GM21529 (cell line): Measurements from ENCODE around the gene FAM83C.
A peak's percentile ranks its signal among the peaks of the same experiment; 100 is the strongest.

Source experiments
- ATAC-seq: cut with Tn5 transposase; IDR thresholded peaks from one replicate; pipeline ENCODE4 v1.9.1; 2021; ENCODE audit not compliant: unreplicated experiment

FAM83C gene

GRCh38 chr20:35284992-35285805, 7.0 kb downstream of the FAM83C start:
- ATAC-seq = no peak

- ATAC-seq = peak; percentile 70
Measured at GRCh38 chr20:35284267-35284991, 7.8 kb downstream of the FAM83C start, which contains the start of gene EIF6. Gene EIF6 (minus strand): TSS chr20:35284772. CDS start chr20:35284487, 285 bp downstream.

DNA sequence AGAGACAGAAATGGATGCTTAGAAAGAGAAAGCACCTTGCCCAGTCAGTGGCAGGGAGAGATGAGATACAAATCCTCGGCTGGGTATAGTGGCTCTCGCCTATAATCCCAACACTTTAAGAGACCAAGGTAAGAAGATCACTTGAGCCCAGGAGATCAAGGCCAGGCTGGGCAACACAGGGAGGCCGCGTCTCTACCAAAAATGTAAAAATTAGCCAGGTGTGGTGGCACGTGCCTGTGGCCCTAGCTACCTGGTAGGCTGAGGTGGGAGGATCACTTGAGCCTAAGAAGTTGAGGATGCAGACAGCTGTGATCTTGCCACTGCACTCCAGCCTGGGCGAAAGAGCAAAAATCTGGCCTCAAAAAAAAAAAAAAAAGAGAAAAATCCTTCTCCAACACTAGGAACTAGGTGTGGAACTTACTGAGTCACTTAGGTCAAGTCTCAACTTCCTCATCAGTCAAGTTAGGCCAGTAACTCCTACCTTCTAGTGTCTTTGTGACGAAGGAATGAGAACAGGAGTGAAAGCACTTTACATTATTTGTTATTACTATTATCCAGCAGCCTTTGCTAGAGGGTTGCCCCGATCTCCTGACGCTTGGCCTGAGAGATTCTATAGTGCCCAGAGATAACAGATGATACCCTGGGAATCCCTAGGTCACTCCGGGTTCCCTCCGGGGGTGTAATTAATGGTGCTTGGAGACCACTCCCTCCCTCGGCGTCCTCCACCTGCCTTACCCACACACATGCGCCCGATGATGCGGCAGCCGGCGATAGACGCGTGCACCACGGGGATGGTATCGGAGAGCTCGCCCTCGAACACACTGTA, 8.6 kb downstream of the FAM83C start:
- peak; percentile 27 for ATAC-seq

- no peak for ATAC-seq
Measured at GRCh38 chr20:35281506-35282101, 10.6 kb downstream of the FAM83C start.

DNA sequence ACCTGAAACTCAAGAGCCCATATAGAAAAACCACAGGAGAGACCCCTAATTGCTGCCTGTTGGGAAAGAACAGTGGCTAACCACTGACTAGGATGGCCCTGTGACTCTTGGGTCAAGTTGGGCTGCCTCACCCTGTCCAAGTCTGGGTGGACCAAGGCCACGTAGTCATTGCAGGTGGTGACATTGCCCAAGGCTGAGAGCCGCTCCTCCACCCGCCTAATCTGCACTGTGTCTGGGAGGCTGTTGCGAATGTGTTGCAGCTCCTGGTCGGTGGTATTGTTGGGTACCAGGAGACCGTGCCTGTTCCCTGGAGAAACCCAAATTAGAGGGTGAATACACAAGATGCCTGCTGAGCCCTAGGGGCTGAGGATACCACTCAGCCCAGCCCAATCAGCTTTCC, 11.7 kb downstream of the FAM83C start:
- no peak for ATAC-seq

- ATAC-seq = no peak
Measured at GRCh38 chr20:35279533-35280174, 12.6 kb downstream of the FAM83C start.

DNA sequence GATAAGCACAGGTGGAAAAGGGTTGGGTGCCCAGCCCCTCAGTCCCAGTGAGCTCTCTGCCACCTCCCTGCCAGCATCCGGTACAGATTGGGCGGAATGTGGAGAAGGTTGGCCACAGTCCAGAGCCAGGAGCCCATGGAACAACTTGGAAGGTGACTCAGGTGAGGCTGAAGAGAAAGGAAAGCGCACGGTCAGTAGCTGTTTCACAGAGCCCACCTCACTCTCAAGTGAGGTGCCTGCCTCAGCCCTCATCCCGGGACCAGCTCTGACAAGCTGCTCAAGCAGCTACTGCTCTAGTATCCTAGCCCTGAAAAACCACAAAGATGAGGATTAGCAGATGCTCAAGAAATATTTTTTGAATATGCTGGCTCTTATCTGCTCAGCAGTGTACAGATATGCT, 13.2 kb downstream of the FAM83C start:
- no peak for ATAC-seq

DNA sequence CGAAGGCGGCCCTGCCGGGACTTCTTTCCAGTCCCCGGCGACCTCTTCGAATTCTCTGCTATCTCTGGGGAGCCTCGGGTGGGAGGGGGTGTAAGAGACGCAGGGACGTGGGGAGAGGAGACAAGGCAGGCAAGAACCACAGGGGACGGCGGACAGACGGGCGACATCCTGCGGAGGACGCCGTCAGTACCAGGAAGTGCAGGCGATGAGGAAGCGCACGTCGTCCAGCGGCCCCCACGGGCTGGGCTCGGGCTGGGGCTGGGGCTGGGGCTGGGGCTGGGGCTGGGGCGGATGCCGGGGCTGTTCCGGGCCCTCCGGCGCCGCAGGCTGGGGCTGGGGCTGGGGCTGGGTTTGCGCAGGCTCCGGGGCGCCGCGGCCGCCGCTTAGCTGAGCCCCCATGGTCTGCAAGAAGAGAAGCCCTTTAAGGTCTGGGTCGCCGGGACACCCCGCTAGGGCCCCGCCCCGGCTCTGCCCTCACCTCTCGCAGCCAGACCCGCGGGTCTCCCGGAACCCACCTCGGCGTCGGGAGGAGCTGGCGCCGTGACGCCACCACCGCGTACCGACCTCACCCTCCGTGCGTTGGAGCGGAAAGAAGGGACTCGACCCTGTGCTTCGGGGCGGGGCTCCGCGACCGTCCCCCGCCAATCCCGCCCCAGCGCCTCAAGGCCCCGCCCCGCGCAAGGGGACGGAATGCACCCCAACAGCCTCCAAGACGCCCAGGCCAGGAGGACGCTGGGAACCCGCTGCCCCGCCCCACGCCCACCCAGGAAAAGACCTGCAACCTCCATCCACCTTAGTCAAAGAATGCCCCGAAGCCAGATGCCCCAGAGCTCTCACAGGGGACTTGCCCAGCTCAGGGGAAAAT, 14.5 kb downstream of the FAM83C start, which contains the start of gene MMP24OS:
Gene MMP24OS (minus strand): TSS at position 592 of the 865 bp plus-strand sequence. CDS start 193 bp downstream, at position 399.
- peak; percentile 78 for ATAC-seq

DNA sequence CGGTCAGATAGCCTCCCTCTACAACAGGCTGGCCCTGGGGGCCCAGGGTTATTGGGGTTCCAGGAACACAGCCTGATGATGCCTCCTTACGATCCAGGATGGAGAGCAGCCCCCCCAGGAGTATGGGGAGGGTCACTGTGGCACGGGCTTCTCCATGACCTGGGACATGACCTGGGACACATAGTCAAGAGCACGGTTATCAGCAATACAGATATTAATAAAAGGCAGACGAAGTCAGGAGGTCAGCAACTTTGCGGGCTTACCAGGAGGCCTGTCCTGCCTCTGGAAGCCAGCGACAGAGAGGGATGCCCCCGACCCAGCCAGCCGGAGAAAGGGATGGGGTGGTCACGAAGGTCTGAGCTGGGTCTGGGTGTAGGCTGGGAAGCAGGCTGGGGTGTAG, 15.1 kb downstream of the FAM83C start:
- no peak for ATAC-seq

GRCh38 chr20:35276408-35276807, 15.8 kb downstream of the FAM83C start:
- no peak for ATAC-seq

DNA sequence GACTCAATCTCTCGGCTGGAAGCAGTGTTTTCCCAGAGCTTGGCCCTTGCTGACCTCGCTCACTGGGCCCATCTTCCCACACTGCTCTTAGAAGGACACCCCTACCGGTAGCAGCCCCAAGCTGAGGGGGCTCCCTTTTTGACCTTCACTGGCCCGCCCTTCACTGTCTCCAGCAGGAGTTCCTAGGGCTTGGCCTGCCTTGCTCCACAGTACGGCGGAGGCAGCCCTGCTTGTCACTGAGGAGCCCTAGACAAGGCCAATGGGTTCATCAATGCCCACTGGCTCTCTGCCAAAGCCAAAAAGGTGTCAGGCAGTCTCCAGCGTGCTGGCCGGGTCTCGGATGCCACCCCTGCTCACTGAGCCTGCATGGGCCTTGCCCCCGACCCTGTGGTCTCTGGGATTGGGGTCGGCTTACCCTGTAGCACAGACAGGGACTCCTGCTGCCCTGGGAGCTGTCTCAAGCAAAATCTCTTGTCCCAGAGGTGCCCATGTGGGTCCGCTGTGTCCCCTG, 16.4 kb downstream of the FAM83C start:
- no peak for ATAC-seq

DNA sequence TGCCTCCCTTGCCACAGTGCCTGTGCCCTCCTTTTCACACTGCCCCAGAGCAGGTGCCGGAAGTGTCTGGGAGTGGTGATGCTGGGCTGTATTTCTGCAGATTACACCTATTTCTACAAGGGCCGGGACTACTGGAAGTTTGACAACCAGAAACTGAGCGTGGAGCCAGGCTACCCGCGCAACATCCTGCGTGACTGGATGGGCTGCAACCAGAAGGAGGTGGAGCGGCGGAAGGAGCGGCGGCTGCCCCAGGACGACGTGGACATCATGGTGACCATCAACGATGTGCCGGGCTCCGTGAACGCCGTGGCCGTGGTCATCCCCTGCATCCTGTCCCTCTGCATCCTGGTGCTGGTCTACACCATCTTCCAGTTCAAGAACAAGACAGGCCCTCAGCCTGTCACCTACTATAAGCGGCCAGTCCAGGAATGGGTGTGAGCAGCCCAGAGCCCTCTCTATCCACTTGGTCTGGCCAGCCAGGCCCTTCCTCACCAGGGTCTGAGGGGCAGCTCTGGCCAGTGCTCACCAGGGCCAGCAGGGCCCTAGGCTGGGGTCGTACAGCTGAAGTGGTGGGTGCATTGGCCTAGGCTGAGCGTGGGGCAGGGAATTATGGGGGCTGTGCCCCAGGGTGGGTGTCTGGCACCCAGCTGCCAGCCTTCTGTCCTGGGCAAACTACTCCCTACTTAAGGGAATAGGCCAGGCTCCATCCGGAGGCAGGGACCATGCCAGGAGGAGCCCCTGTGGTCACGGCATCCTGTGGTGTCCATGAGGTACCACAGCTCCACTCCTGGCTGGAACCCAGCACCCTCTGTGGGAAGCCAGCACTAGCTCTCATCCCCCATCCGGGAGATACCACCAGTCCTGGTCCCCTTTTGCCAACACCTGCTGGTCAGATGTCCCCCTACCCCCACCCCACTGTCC, 17.8 kb downstream of the FAM83C start:
- no peak for ATAC-seq

GRCh38 chr20:35273449-35274171, 18.6 kb downstream of the FAM83C start:
- ATAC-seq = no peak

GRCh38 chr20:35271904-35272303, 20.3 kb downstream of the FAM83C start:
- ATAC-seq = no peak

GRCh38 chr20:35271073-35271882, 20.9 kb downstream of the FAM83C start:
- no peak for ATAC-seq

DNA sequence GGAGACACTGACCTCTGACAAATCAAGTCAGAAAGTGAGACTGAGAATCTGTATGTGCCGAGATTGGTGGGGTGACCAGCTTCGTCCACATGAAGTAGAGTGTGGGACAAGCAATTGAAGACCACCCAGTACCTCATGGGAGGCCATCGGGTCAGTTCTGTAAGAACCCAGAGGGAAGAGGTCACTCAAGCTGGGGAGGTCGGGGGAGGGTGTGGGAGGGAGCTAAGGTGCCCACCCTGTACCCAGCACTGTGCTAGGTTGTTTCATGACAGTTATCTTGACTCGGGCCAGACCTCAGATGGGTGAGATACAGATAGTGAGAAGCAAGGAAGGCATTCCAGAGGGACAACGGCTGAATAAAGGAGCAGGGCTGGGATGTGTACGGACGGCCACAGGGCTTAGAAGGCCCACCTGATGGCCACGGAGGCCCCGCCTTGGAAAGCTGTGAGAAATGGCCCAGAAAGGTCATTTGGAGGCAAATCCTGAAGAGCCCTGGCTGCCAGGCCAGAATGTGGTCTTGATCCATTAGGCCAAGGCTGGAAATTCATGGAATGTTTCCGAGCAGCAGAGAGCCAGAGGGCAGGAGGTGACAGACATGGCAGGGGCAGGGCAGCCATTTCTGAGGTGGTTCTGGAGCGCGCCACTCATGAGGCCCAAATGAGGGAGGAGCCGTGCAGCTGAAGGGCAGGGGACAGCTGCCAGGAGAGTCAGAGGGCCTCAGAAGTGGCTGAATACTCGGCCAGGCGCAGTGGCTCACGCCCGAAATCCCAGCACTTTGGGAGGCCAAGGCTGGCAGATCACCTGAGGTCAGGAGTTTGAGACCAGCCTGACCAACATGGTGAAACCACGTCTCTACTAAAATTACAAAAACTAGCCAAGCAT, 22.0 kb downstream of the FAM83C start:
- no peak for ATAC-seq
